Muscle layer of colon (tissue), 2 donors: ENCODE data around the gene LIG3.

Experiments used
- H3K27ac ChIP-seq: one replicate; pipeline ENCODE4 v1.7.0; 2013; ENCODE audit warnings: low read depth, mild to moderate bottlenecking, low read length, moderate library complexity
- H3K27me3 ChIP-seq, 2 donors: one replicate each; pipeline ENCODE4 v1.7.0; 2013; ENCODE audit warnings: low read length in 2 of 2, mild to moderate bottlenecking in 2 of 2; ENCODE audit not compliant: insufficient read depth in 2 of 2, control insufficient read depth in 1 of 2
- H3K36me3 ChIP-seq: one replicate; pipeline ENCODE4 v1.7.0; 2013; ENCODE audit warnings: mild to moderate bottlenecking, low read length; ENCODE audit not compliant: insufficient read depth
- H3K4me1 ChIP-seq: one replicate; pipeline ENCODE4 v1.7.0; 2013; ENCODE audit warnings: mild to moderate bottlenecking, low read length; ENCODE audit not compliant: insufficient read depth
- H3K4me3 ChIP-seq, 2 donors: one replicate each; pipeline ENCODE4 v1.7.0; 2013; ENCODE audit warnings: low read length in 2 of 2, low read depth in 1 of 2, mild to moderate bottlenecking in 1 of 2, moderate library complexity in 1 of 2
- H3K9ac ChIP-seq: one replicate; pipeline ENCODE4 v1.7.0; 2013; ENCODE audit warnings: low read length
- H3K9me3 ChIP-seq: one replicate; pipeline ENCODE4 v1.7.0; 2013; ENCODE audit warnings: mild to moderate bottlenecking, low read length
- donor health status: abdominal sarcoma.
- donor health status: Adenocarcinoma of cecum.

LIG3 gene

GRCh38 chr17:35001549-35001948, 21.2 kb downstream of the LIG3 start:
- Histone ChIP-seq H3K27me3 (no peaks in the 10 kb centered on the region), H3K9me3 (no peaks in the 10 kb centered on the region), H3K4me1 (peaks cover 54% of the 10 kb centered on the region), H3K4me3 (no peak overlapping the region), H3K27ac (peak overlapping the region; percentile 81), H3K9ac (no peak overlapping the region), H3K36me3 (peaks cover 44% of the 10 kb centered on the region)

- no peak overlapping the region for H3K9ac ChIP-seq
- H3K4me1 ChIP-seq, result peaks cover 39% of the 10 kb centered on the region
- peaks cover 46% of the 10 kb centered on the region for H3K36me3 ChIP-seq
- H3K27ac ChIP-seq, result peak overlapping the region; percentile 81
- no peaks in the 10 kb centered on the region for H3K9me3 ChIP-seq
- H3K27me3 ChIP-seq, result no peaks in the 10 kb centered on the region
- H3K4me3 ChIP-seq, result no peak overlapping the region
Measured at GRCh38 chr17:35002876-35003551, 22.7 kb downstream of the LIG3 start.

GRCh38 chr17:35003778-35004177, 23.5 kb downstream of the LIG3 start:
- Histone ChIP-seq H3K4me3 (no peak overlapping the region), H3K9me3 (no peaks in the 10 kb centered on the region), H3K27ac (peak overlapping the region; percentile 39), H3K9ac (no peak overlapping the region), H3K27me3 (no peaks in the 10 kb centered on the region), H3K36me3 (peaks cover 46% of the 10 kb centered on the region), H3K4me1 (peaks cover 32% of the 10 kb centered on the region)

GRCh38 chr17:35006345-35006744, 26.0 kb downstream of the LIG3 start:
- H3K4me1 ChIP-seq, result peaks cover 20% of the 10 kb centered on the region
- H3K27ac ChIP-seq, result no peak overlapping the region
- no peak overlapping the region for H3K9ac ChIP-seq
- peaks cover 44% of the 10 kb centered on the region for H3K36me3 ChIP-seq
- no peaks in the 10 kb centered on the region for H3K9me3 ChIP-seq
- H3K4me3 ChIP-seq, result no peak overlapping the region
- no peaks in the 10 kb centered on the region for H3K27me3 ChIP-seq

- H3K9me3 ChIP-seq, result no peaks in the 10 kb centered on the region
- H3K4me3 ChIP-seq, result no peak overlapping the region
- H3K27me3 ChIP-seq, result no peaks in the 10 kb centered on the region
- no peak overlapping the region for H3K9ac ChIP-seq
- peaks cover 44% of the 10 kb centered on the region for H3K36me3 ChIP-seq
- H3K4me1 ChIP-seq, result peaks cover 14% of the 10 kb centered on the region
- no peak overlapping the region for H3K27ac ChIP-seq
Measured at GRCh38 chr17:35006961-35007360, 26.6 kb downstream of the LIG3 start.

GRCh38 chr17:35010093-35010492, 29.8 kb downstream of the LIG3 start:
- Histone ChIP-seq H3K36me3 (peaks cover 47% of the 10 kb centered on the region), H3K27me3 (no peaks in the 10 kb centered on the region), H3K27ac (no peak overlapping the region), H3K9me3 (no peaks in the 10 kb centered on the region), H3K4me3 (no peak overlapping the region), H3K4me1 (no peaks in the 10 kb centered on the region), H3K9ac (no peak overlapping the region)

GRCh38 chr17:35011671-35012216, 31.4 kb downstream of the LIG3 start:
- Histone ChIP-seq H3K9me3 (no peaks in the 10 kb centered on the region), H3K36me3 (peaks cover 64% of the 10 kb centered on the region), H3K27ac (no peak overlapping the region), H3K27me3 (no peaks in the 10 kb centered on the region), H3K4me3 (no peak overlapping the region), H3K9ac (no peak overlapping the region), H3K4me1 (no peaks in the 10 kb centered on the region)

- H3K9me3 ChIP-seq, result no peaks in the 10 kb centered on the region
- no peak overlapping the region for H3K4me3 ChIP-seq
- H3K4me1 ChIP-seq, result peaks cover 29% of the 10 kb centered on the region
- peaks cover 49% of the 10 kb centered on the region for H3K36me3 ChIP-seq
- no peak overlapping the region for H3K9ac ChIP-seq
- H3K27ac ChIP-seq, result no peak overlapping the region
- no peaks in the 10 kb centered on the region for H3K27me3 ChIP-seq
Measured at GRCh38 chr17:35016369-35016768, 36.1 kb downstream of the LIG3 start.

GRCh38 chr17:35017021-35017420, 36.7 kb downstream of the LIG3 start:
- Histone ChIP-seq H3K9ac (no peak overlapping the region), H3K4me3 (no peak overlapping the region), H3K27ac (no peak overlapping the region), H3K36me3 (peaks cover 43% of the 10 kb centered on the region), H3K4me1 (peaks cover 35% of the 10 kb centered on the region), H3K9me3 (no peaks in the 10 kb centered on the region), H3K27me3 (no peaks in the 10 kb centered on the region)

- Histone ChIP-seq H3K36me3 (peaks cover 37% of the 10 kb centered on the region), H3K27ac (no peak overlapping the region), H3K27me3 (no peaks in the 10 kb centered on the region), H3K9ac (no peak overlapping the region), H3K4me3 (no peak overlapping the region), H3K9me3 (no peaks in the 10 kb centered on the region), H3K4me1 (peaks cover 51% of the 10 kb centered on the region)
Measured at GRCh38 chr17:35018814-35019213, 38.5 kb downstream of the LIG3 start.

GRCh38 chr17:35019386-35020179, 39.3 kb downstream of the LIG3 start:
- Histone ChIP-seq H3K4me3 (no peak overlapping the region), H3K9me3 (no peaks in the 10 kb centered on the region), H3K4me1 (peaks cover 52% of the 10 kb centered on the region), H3K27me3 (no peaks in the 10 kb centered on the region), H3K9ac (no peak overlapping the region), H3K27ac (peak overlapping the region; percentile 95), H3K36me3 (peaks cover 32% of the 10 kb centered on the region)
